Nucleus accumbens (tissue), 56 donors: Measurements from ENCODE around the gene SEMA4G.

Experiments used
- DNase-seq, 56 donors: peaks; one replicate each; lab custom pipeline; 2025; lab: John Stamatoyannopoulos, UW

Gene SEMA4G

DNA sequence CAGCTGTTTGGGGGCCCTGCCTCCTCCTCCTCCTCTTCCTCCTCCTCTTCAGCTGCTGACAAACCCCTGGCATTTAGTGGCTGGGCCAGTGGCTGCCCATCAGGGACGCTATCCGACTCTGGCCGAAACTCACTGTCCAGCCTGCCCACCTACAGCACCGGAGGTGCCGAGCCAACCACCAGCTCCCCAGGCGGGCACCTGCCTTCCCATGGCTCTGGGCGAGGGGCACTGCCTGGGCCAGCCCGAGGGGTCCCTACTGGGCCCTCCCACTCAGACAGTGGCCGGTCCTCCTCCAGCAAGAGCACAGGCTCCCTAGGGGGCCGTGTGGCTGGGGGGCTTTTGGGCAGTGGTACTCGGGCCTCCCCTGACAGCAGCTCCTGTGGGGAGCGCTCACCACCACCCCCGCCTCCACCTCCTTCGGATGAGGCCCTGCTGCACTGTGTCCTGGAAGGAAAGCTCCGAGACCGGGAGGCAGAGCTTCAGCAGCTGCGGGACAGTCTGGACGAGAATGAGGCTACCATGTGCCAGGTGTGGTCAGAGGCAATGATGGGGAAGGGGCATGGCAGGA, 34.4 kb downstream of the SEMA4G start:
- no peak for DNase-seq

DNA sequence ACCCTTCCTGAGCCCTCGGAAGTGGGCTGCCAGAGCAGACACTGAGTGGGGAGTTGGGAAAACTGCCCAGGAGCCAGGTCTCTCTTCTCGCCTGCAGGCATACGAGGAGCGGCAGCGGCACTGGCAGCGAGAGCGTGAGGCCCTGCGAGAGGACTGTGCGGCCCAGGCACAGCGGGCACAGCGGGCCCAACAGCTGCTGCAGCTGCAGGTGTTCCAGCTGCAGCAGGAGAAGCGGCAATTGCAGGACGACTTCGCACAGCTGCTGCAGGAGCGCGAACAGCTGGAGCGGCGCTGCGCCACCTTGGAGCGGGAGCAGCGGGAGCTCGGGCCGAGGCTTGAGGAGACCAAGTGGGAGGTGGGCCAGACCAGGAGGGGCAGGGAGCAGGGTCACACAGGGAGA, 36.1 kb downstream of the SEMA4G start:
- DNase-seq, result no peak

DNA sequence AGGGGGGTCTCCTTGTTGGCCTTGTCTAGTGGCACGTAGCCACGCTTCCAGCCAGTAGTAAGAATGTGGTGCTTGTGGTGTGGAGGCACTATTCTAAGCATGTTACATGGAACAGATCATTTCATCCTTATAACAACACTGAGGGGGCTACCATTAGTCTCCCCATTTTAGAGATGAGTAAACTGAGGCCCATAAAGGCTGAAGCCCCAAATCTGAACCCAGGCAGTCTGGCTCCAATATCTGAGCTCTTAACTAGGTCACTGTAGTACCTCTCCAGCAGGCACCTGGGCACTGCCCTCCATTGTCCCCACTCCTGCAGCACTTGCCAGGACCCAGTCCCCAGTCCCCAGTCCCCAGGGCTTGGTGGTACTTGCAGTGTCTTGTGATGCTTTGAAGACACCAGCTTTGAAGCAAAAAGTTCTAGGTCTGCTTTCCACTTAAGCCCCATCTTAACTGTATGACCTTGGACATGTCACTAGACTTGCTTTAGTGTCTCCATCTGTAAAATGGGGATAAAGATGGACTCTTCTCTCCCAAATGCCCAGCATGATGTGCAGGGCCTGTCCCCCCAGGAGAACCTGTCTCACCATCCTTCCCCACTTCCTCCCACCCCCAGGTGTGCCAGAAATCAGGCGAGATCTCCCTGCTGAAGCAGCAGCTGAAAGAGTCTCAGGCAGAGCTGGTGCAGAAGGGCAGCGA, 36.7 kb downstream of the SEMA4G start:
- DNase-seq, result no peak

DNA sequence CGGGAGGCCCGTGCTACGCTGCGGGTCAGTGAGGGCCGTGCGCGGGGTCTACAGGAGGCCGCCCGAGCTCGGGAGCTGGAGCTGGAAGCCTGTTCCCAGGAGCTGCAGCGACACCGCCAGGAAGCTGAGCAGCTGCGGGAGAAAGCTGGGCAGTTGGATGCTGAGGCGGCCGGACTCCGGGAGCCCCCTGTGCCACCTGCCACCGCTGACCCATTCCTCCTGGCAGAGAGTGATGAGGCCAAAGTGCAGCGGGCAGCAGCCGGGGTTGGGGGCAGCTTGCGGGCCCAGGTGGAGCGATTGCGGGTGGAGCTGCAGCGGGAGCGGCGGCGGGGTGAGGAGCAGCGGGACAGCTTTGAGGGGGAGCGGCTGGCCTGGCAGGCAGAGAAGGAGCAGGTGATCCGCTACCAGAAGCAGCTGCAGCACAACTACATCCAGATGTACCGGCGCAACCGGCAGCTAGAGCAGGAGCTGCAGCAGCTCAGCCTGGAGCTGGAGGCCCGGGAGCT, 37.3 kb downstream of the SEMA4G start:
- DNase-seq, result peak in 24 of 56 donors; percentile 24 to 71 (median 38)

DNA sequence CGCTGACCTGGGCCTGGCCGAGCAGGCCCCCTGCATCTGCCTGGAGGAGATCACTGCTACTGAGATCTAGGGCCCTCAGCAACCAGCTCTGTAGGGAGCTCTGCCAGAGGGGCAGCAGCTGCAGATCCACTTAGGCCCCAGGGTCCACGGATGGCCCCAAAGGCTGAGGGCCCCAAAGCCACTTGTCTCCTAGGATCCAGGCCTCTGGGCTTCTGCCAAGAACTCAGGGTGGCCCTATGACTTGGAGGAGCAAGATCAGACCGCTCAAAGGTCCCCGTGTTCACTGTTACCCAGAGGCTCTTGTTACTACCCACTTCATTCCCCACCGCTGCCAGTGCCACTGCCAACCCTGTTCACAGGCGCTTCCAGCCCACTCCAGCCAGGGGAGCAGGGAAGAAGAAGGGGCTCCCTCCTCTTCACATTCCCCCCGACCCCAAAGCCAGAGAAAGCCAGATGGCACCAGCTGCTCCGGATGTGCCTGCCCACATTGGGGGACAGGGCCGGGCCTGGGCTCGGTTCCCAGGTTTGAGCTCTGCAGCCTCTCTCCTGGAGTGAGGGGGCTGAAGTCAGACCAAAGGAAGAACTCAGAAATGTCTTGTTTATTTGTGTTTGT, 37.9 kb downstream of the SEMA4G start:
- peak in 23 of 56 donors; percentile 18 to 59 (median 41) for DNase-seq

DNA sequence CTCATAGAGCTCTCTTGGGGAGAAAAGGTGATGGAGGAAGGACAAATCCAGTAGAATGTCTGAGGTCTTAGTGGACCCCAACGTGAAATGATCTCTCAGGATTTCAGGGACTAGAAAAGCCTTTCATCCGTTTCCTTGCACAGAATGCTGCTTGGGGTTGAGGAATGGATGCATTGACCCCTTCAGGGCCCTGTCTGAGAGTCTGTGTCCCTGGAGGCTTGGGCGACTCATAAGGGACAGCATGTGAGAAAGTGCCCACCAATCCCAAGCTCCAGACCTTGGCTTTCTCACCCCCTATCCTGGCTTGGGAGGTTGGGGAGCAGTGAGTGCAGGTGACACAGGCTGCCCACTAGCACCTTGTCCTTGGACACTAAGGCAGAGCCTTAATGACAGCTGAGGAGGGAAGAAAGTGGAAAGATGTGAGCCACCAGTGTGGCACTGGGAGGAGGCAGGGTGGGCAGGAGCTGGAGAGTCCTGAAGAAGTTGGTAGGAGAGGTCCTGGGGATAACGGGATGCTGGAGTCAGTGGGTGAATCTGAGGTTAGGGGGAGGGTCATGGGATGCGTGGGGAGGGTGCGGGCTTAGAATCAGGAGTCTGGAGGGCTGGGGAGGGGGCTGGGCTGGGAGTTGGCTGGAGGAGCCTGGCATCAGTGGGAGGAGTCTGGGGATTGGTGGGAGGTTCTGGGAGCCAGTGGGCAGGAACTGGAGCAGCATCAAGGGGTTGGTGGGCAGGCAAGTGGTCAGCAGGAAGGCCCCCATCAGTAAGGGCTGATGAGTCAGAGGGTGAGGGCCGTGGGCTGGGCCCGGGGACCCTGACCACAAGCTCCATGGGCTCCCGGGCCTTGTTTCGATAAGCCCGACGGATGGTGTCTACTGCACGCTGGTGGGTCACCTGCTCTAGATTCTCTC, 38.9 kb downstream of the SEMA4G start:
- DNase-seq, result peak in 41 of 56 donors; percentile 20 to 81 (median 59)

DNA sequence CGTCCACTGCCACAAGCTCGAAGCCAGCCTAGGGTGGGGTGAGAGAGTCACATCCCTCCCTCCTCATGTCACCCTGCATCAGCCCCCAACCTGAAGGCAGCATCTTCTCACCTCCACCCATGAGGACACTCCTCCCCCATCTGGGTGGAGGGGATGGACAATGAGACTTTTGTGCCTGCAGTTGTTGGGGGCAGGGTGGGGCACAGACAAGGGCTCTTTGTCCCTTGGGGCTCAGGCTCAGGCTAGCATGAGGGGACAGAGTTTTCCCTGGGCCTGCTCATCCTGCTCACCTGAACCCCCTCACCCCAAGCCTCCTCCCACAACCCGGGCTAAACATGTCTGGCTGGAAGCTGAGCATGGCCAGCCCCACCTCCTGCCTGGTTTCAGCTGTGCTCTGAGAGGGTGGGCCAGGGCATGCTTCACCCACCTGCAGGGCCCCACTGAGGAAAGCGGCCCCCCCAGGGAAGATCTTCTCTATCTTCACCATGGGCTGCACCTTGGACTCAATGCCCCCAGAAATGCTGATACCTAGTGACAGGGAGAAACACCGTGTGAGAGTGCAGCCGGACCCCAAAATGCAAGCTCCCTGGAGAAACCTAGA, 39.6 kb downstream of the SEMA4G start:
- DNase-seq, result peak in 50 of 56 donors; percentile 24 to 88 (median 73)

DNA sequence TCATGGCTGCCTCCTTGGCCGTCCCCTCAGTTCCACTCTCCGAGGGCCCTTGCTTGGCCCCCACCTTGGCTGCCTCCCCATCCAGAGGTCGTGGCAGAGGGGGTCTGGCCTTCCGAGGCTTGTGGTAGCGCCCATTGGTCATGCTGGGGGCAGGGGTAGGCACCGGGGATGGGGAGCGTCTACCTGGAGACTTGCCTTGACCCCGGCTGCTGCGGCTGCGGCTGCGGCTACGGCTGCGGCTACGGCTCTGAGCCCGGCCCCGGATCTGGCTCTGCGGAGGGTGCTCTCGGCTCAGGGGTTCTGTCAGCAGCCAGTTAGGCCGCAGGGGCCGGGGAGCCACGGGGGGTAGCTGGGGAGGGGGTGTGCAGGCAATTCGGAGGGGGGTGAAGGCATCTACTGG, 41.0 kb downstream of the SEMA4G start:
- no peak for DNase-seq

DNA sequence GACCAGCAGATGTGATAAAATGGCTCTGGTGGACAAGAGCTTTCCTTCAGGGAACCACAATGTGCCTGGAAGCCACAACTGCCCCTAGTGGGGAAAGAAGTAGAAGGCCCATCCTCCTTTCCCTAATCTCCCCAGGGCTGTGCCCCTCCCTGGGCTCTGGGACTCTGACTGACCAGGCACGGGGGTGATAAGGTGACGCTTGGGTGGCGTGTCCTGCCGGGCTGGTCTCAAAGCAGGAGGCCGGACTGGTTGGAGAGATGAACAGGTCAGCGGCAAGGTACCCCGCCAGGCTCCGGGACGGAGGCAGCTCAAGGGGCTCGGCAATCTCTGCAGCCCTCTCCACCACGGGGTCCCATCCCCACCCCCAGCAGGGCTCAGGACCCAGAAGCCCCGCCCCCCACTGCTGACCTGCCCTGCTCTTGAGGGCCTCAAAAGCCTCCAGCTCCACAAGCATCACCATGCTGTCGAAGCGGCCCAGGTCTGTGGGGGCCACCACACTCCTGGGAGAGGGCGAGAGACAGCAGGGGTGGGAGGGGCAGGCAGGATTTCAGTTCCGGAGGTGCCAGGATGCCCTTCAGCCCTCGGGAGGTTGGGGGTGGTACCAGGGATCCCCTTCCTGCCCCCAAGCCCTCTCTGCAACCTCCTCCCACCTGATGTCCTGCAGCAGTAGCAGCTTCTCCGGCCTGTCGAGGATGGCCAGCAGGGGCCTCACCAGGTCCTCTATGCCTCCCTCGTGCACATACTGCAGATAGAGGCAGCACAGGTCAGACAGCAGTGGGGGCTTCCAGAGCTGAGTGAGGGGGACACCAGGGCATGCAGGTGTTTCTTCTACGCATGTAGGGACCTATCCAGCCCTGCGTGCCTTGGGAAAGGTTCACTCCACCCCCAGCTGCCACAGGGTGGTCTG, 42.5 kb downstream of the SEMA4G start:
- peak in 6 of 56 donors; percentile 15 to 48 (median 35) for DNase-seq

DNA sequence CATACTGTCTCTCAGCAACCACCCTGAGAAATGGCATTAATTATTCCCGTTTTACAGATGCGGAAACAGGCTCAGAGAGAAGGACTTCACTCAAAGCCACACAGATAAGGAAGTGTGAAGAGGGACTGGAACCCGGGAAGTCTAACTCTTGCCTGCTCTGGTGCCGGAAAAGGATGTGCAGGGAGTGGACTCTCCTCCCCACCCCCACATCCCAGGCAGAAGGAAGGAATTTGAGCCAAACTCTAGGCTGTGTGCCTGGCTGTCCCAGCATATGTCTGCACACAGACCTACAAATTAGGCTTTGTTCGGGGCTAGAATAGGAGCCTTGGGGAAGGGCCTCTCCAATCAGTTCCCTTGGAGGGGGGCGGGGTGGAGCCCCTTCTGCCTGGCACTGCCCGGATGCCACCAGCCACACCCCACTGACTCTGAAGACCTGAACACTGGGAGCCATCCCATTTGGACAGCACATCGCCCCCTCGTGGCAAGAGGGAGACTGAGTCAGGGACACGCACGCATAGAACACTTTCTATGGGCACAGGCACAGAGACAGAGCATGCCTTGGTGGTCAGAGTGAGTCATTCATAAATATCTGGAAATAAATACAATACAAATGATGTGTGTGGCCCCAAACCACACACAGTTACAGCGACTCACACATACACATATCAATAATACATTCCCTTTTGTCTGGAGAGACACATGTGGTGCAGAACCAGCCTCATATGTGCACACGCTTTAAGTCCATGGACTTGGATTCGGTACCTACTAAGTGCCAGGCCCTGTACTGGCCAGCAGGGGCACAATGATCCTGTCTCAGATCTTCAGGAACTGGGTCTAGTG, 43.4 kb downstream of the SEMA4G start:
- peak; percentile 16 to 98 (median 88) for DNase-seq

DNA sequence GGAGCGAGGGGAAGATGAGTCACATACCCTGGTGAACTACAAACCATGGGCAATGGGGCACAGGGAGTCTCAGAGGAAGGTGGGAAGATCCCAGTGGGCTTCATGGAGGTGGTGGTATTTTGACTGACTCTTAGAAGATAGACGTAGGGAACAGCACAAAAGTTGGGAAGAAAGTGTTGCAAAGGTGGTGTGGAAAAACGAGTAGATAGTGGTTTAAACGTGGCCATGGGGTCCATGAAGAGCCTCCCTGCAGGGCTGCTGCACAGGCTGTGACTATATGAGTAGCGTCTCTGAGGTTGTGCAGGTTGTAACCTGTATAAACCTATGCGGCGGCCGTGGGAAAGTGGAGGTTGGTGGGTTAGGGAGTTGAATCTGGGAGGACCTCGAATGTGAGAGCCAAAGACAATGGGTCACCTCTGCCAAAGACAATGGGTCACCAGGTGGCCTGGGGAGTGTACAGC, 44.1 kb downstream of the SEMA4G start:
- DNase-seq, result no peak

DNA sequence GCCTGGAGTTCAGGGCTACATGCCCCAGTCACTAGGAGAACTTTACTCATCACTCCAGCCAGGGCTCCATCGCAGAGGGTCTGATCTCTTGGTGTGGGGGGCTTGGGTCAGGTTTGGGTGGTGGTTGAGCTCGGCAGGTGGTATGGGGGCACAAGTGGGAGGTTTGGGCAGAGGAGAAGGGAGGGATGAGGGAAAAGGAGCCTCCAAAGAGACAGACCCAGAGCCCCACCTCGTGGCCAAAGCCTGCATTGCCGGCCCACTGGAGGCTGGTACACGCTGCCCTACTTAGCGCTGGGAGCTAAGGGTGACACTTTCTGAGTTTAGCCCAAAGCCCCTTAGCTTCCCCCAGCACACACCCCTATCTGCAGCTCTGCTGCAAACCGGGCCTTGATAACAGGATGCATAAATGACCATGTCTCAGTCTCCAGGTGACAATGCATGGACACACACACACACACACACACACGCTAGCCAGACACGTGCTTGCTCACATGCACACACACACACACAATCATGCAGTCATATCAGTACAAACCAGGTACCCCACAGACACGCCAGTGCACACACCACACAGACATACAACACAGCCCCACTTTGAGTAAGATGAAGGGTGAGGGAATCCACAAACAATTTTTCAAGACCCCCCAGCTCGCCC, 45.1 kb downstream of the SEMA4G start:
- peak in 50 of 56 donors; percentile 21 to 92 (median 70) for DNase-seq

DNA sequence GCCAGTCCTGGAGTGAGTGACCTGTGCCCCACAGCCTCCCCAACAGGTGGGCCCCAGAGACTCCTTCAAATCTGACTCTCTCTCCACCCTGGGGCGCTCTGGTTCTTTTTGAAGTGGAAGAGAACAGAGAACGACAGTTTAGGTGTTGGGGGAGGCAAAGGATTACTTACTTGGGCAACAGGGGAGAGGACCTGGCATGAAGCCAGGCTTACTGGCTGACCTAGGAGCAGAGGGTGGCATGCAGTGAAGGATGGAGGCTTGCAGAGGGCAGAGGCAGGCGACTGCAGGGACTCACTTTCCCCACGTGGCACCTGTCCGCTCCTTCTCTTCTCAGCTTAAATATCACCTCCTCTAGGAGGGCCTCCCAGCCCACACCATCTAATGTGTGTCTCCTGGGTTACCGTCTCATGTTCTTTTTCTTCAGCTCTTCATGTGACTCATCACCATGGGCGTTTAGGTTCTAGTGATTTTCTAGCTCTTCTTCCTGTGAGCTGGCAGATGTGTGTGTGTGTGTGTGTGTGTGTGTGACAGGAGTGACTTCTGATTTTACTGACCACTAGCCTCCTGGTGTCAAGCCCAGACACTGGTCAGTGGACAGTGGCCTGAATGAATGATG, 45.8 kb downstream of the SEMA4G start:
- peak in 19 of 56 donors; percentile 14 to 62 (median 33) for DNase-seq

DNA sequence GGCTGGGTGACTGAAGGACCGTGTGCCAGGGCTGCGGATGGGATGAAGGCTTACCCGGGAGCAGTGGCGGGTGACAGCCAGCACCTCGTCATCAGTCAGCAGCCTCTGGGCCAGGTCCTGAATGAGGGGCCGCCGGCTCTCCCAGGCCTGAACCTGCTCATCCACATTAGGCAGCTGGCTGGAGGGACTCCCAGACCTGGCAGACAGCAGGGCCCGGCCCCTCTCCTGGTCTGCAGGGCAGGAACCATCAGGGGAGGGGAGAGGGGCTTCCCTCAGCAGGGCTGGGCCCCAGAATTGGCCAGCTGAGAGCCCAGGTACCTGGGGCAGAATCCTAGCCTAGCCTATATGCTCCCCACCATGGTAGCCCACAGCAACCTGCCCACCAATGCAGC, 46.3 kb downstream of the SEMA4G start:
- DNase-seq, result peak in 4 of 56 donors; percentile 24 to 51 (median 37)

DNA sequence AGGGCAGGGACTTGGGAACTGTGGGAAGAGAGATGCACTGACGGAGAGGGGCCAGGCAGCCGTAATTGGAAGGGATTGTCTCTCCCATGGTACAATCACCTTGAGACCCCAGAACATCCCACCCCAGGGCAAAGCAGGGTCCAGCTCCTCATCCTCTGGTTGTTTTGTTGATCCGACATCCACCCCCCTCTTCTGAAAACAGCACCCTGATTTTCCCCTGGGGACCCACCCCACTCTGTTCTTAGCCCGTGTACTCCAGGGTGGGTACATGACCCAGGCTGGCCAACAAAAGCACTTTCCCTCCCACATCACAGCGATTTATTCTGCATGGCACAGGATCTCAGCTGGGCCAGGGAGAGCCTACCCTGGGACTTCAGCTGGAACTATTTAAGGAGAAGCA, 47.5 kb downstream of the SEMA4G start:
- DNase-seq, result no peak

DNA sequence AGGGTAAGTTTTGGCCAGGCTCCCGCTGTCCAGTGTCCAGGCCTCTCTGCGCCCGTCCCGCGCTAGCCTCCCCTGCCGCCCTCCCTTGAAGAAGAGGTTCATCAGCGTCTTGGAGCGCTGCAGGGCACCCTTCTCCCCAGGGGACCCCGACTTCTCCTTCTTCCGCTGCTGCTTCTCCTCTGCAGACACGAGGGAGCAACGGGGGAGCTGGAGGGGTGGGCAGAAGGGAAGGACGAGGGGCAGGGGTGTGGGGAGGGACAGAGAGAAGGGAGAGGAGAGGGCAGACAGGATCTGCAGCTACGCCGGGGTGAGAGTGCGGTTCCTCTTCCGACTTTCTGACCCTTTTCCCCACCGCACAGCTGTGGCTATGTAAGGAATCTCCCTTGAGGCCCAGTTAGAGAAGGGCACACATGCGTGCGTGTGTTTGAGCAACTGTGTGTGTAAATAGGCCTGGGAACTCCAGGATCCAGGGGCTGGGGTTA, 48.9 kb downstream of the SEMA4G start:
- DNase-seq, result no peak
